Colonic mucosa (tissue), 4 donors: ENCODE data around the gene BST1. TPM values are rescaled to one million over a fixed set of nuclear protein-coding genes. Genes with fewer than 3 reads are reported as not detected.

Experiments used
- DNase-seq: peaks from one replicate; pipeline ENCODE4 v3.0.0-alpha.2; 2020
- H3K27ac ChIP-seq: fragments of 200-600 bp; one replicate; pipeline ENCODE4 v1.8.0; 2021
- H3K27me3 ChIP-seq: fragments of 200-600 bp; one replicate; pipeline ENCODE4 v1.8.0; 2021
- H3K36me3 ChIP-seq: fragments of 200-600 bp; one replicate; pipeline ENCODE4 v1.8.0; 2021
- H3K4me1 ChIP-seq: fragments of 200-600 bp; one replicate; pipeline ENCODE4 v1.8.0; 2021; ENCODE audit warnings: mild to moderate bottlenecking
- H3K4me3 ChIP-seq: fragments of 200-600 bp; one replicate; pipeline ENCODE4 v1.8.0; 2021
- H3K9ac ChIP-seq, 2 donors: one replicate each; pipeline ENCODE4 v1.7.0; 2013; ENCODE audit warnings: control low read depth in 2 of 2, low read depth in 2 of 2, low read length in 2 of 2
- H3K9me3 ChIP-seq: fragments of 200-600 bp; one replicate; pipeline ENCODE4 v1.8.0; 2021
- CTCF ChIP-seq: fragments of 200-600 bp; IDR thresholded peaks from one replicate; pipeline ENCODE4 v1.8.0; 2022; ENCODE audit warnings: antibody characterized with exemption, mild to moderate bottlenecking
- intact Hi-C: fragments of 100-400 bp; cut with DNase I; formaldehyde crosslinking; loops from one replicate; pipeline ENCODE4 v1.14.1; 2022
- total RNA-seq, 2 donors: library from RNA; stranded (reverse); fragmentation: NEBNext Ultra II Directional in 1 of 2; extraction: Animal tissue kit (Norgen Biotek cat#: 25700) in 1 of 2; gene quantifications; one replicate each; pipeline ENCODE4 v1.2.1, GENCODE V29; 2021
- donor health status: healthy.
- donor health status: DM: no; HTN: no; CAD: no.
- donor health status: DM: no; HTN: no; CAD: no.

Gene BST1
- total RNA-seq, 2 donors from 2014 or later, result 9.2 to 12.4 TPM

GRCh38 chr4:15683143-15683495 lies 19.7 kb upstream of the BST1 start:
- H3K27me3 ChIP-seq, result no peaks in the 10 kb centered on the region
- H3K4me3 ChIP-seq, result peak overlapping the region; percentile 65
- no peaks in the 10 kb centered on the region for H3K9me3 ChIP-seq
- peak overlapping the region in 1 of 2 donors; percentile 97 for H3K9ac ChIP-seq
- DNase-seq, result no peak
- TF ChIP-seq CTCF, result no peak
- H3K27ac ChIP-seq, result peak overlapping the region; percentile 95
- peaks cover 5% of the 10 kb centered on the region for H3K4me1 ChIP-seq
- intact Hi-C loops, result no loop called here
- H3K36me3 ChIP-seq, result no peaks in the 10 kb centered on the region

- no peak overlapping the region for H3K27ac ChIP-seq
- no peaks in the 10 kb centered on the region for H3K9me3 ChIP-seq
- no peak overlapping the region for H3K4me3 ChIP-seq
- DNase-seq, result no peak
- H3K27me3 ChIP-seq, result no peaks in the 10 kb centered on the region
- H3K9ac ChIP-seq, result no peak overlapping the region
- no peak for TF ChIP-seq CTCF
- intact Hi-C loops, result no loop called here
- no peaks in the 10 kb centered on the region for H3K36me3 ChIP-seq
- peaks cover 5% of the 10 kb centered on the region for H3K4me1 ChIP-seq
Observed at GRCh38 chr4:15684498-15684897, 18.4 kb upstream of the BST1 start.

- Histone ChIP-seq H3K4me3 (no peak overlapping the region), H3K9ac (no peak overlapping the region), H3K36me3 (no peaks in the 10 kb centered on the region), H3K27me3 (no peaks in the 10 kb centered on the region), H3K9me3 (no peaks in the 10 kb centered on the region), H3K27ac (no peak overlapping the region), H3K4me1 (peaks cover 5% of the 10 kb centered on the region)
- no peak for DNase-seq
- intact Hi-C loops, result no loop called here
- TF ChIP-seq CTCF, result no peak
Observed at GRCh38 chr4:15688051-15688450, 14.8 kb upstream of the BST1 start.

- no peak for TF ChIP-seq CTCF
- H3K9ac ChIP-seq, result no peak overlapping the region
- intact Hi-C loops, result no loop called here
- no peaks in the 10 kb centered on the region for H3K4me1 ChIP-seq
- no peak overlapping the region for H3K27ac ChIP-seq
- no peaks in the 10 kb centered on the region for H3K27me3 ChIP-seq
- no peaks in the 10 kb centered on the region for H3K36me3 ChIP-seq
- H3K9me3 ChIP-seq, result no peaks in the 10 kb centered on the region
- DNase-seq, result no peak
- H3K4me3 ChIP-seq, result no peak overlapping the region
Observed at GRCh38 chr4:15689540-15689939, 13.3 kb upstream of the BST1 start.

GRCh38 chr4:15690020-15690809 lies 12.7 kb upstream of the BST1 start:
- no peak for DNase-seq
- Histone ChIP-seq H3K27me3 (no peaks in the 10 kb centered on the region), H3K9me3 (no peaks in the 10 kb centered on the region), H3K4me3 (no peak overlapping the region), H3K27ac (no peak overlapping the region), H3K9ac (no peak overlapping the region), H3K36me3 (no peaks in the 10 kb centered on the region), H3K4me1 (no peaks in the 10 kb centered on the region)
- no peak for TF ChIP-seq CTCF
- intact Hi-C loops, result no loop called here
